PC-9 (cell line): ENCODE data around the gene CELF2. TPM values are rescaled to one million over a fixed set of nuclear protein-coding genes. Genes with fewer than 3 reads are reported as not detected.

Experiments used
- BruUV-seq: library from RNA; stranded (reverse); fragments of 400-500 nt; replicated peaks from 2 replicates; lab custom pipeline; 2021; lab: Mats Ljungman, UMichigan
- CTCF ChIA-PET: fragments of 300-600 bp; sonication (Branson Sonifier 250); formaldehyde crosslinking; loops from one replicate; lab custom pipeline; 2022; ENCODE audit warnings: antibody characterized with exemption; lab: Charles Lee
- POLR2A ChIA-PET: fragments of 300-600 bp; sonication (Branson Sonifier 250); formaldehyde crosslinking; loops from one replicate; lab custom pipeline; 2022; ENCODE audit warnings: antibody characterized with exemption; ENCODE audit not compliant: unreplicated experiment; lab: Charles Lee
- DNase-seq, 2 experiments: peaks; one replicate each; pipeline versions ENCODE4 v3.0.0 to v3.0.0-alpha.2; 2015 to 2022; ENCODE audit warnings: mixed read lengths in 1 of 2
- H2AFZ ChIP-seq: fragments of 200-600 bp; sonication (generic); 2 replicates; pipeline ENCODE4 v1.8.1; 2017; ENCODE audit warnings: antibody characterized with exemption
- H3F3A ChIP-seq: fragments of 200-600 bp; sonication (generic); 2 replicates; pipeline ENCODE4 v1.8.1; 2017; ENCODE audit warnings: antibody characterized with exemption, mild to moderate bottlenecking, low read depth; ENCODE audit not compliant: insufficient read depth
- H3K27ac ChIP-seq: fragments of 200-600 bp; sonication (generic); 2 replicates; pipeline ENCODE4 v1.6.1; 2016; ENCODE audit warnings: mixed run types
- H3K27me3 ChIP-seq: fragments of 200-600 bp; sonication (generic); 2 replicates; pipeline ENCODE4 v1.6.1; 2016; ENCODE audit warnings: low read depth, mixed run types; ENCODE audit not compliant: insufficient read depth
- H3K36me3 ChIP-seq: fragments of 200-600 bp; sonication (generic); 2 replicates; pipeline ENCODE4 v1.6.1; 2016; ENCODE audit warnings: low read depth, mixed run types
- H3K4me1 ChIP-seq: fragments of 200-600 bp; sonication (generic); replicated peaks from 2 replicates; pipeline ENCODE4 v1.6.1; 2016; ENCODE audit warnings: mixed run types; ENCODE audit not compliant: insufficient read depth
- H3K4me2 ChIP-seq: fragments of 200-600 bp; sonication (generic); 2 replicates; pipeline ENCODE4 v1.6.1; 2017; ENCODE audit warnings: mixed run types
- H3K4me3 ChIP-seq: fragments of 200-600 bp; sonication (generic); 2 replicates; pipeline ENCODE4 v1.6.1; 2016; ENCODE audit warnings: mixed run types
- H3K79me2 ChIP-seq: fragments of 200-600 bp; sonication (generic); 2 replicates; pipeline ENCODE4 v1.6.1; 2017; ENCODE audit warnings: low read depth, mixed run types
- H3K9me2 ChIP-seq: fragments of 200-600 bp; sonication (generic); 2 replicates; pipeline ENCODE4 v1.8.1; 2017; ENCODE audit warnings: mild to moderate bottlenecking; ENCODE audit not compliant: insufficient read depth
- H3K9me3 ChIP-seq: fragments of 200-600 bp; sonication (generic); 2 replicates; pipeline ENCODE4 v1.8.1; 2016; ENCODE audit warnings: low read depth; ENCODE audit not compliant: insufficient read depth
- H4K20me1 ChIP-seq: fragments of 200-600 bp; sonication (generic); 2 replicates; pipeline ENCODE4 v1.8.1; 2017; ENCODE audit not compliant: insufficient read depth
- EZH2 ChIP-seq: fragments of 200-600 bp; sonication (generic); IDR thresholded peaks from 2 replicates; pipeline ENCODE4 v1.8.0; 2017; ENCODE audit warnings: antibody characterized with exemption, low read depth
- intact Hi-C: fragments of 100-400 bp; cut with micrococcal nuclease; formaldehyde crosslinking; loops from one replicate; pipeline ENCODE4 v1.10.0; 2022; ENCODE audit not compliant: unreplicated experiment
- total RNA-seq: library from RNA; stranded (reverse); gene quantifications from 2 replicates; pipeline ENCODE4 v1.2.3, GENCODE V29; 2021
- TF ChIP-seq, protein P1 (sequence below): fragments of 200-600 bp; sonication (generic); conservative IDR thresholded peaks from 2 replicates; pipeline ENCODE4 v1.6.1; 2017; ENCODE audit warnings: mixed run types, antibody characterized with exemption, mild to moderate bottlenecking, moderate library complexity

Gene CELF2
- total RNA-seq, 1 experiment from 2014 or later: not detected

DNA sequence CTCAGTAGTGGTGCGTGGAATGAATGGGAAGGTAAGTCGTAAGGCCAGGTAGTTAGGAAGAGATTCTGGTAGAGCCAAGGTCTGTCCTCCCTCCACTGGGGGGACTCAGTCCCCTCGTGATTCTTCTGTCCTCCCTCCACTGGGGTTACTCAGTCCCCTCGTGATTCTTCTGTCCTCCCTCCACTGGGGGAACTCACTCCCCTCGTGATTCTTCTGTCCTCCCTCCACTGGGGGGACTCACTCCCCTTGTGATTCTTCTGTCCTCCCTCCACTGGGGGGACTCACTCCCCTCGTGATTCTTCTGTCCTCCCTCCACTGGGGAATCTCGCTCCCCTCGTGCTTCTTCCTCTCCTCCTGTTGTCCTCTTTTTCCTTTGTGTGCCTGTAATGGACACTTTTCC is 125.1 kb downstream of the CELF2 start:
- Histone ChIP-seq H4K20me1 (no peaks in the 10 kb centered on the region), H3K79me2 (no peaks in the 10 kb centered on the region), H3K4me3 (no peak overlapping the region), H3F3A (no peaks in the 10 kb centered on the region), H2AFZ (no peak overlapping the region), H3K9me3 (no peaks in the 10 kb centered on the region), H3K9me2 (no peaks in the 10 kb centered on the region), H3K27ac (no peak overlapping the region), H3K36me3 (no peaks in the 10 kb centered on the region), H3K4me2 (no peak overlapping the region), H3K27me3 (peaks cover 35% of the 10 kb centered on the region; the same call in 1 of the 2 replicates), H3K4me1 (no peaks in the 10 kb centered on the region)
- no TSS peak for BruUV-seq
- no peak for DNase-seq
- ChIA-PET CTCF (no interaction called here), POLR2A (no interaction called here)
- no peak for TF ChIP-seq EZH2
- TF ChIP-seq, protein P1, sequence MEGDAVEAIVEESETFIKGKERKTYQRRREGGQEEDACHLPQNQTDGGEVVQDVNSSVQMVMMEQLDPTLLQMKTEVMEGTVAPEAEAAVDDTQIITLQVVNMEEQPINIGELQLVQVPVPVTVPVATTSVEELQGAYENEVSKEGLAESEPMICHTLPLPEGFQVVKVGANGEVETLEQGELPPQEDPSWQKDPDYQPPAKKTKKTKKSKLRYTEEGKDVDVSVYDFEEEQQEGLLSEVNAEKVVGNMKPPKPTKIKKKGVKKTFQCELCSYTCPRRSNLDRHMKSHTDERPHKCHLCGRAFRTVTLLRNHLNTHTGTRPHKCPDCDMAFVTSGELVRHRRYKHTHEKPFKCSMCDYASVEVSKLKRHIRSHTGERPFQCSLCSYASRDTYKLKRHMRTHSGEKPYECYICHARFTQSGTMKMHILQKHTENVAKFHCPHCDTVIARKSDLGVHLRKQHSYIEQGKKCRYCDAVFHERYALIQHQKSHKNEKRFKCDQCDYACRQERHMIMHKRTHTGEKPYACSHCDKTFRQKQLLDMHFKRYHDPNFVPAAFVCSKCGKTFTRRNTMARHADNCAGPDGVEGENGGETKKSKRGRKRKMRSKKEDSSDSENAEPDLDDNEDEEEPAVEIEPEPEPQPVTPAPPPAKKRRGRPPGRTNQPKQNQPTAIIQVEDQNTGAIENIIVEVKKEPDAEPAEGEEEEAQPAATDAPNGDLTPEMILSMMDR: no peak
- intact Hi-C loops: no loop called here

DNA sequence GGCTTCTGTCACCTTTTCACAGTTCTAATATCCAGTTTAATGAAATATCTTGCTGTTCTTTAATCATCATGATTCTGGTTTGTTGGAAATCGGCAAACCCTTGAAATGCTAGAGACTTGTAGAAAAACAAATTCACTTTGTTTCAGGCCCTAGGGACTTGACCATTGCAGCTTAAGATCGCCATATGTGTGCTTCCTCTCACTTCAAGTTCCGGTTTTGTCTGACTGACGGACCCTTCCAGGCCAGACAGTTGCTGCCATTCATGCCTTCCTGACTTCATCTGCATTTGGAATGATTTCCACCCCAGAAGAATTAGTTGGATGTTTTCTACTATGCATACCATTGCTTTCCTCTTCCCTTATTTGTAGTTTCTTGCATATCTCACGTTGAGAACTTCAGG is 125.6 kb downstream of the CELF2 start:
- Histone ChIP-seq H3K9me3 (no peaks in the 10 kb centered on the region), H4K20me1 (no peaks in the 10 kb centered on the region), H3F3A (no peaks in the 10 kb centered on the region), H3K9me2 (no peaks in the 10 kb centered on the region), H3K4me2 (no peak overlapping the region), H2AFZ (no peak overlapping the region), H3K4me3 (no peak overlapping the region), H3K79me2 (no peaks in the 10 kb centered on the region), H3K27me3 (peaks cover 38% of the 10 kb centered on the region), H3K27ac (no peak overlapping the region), H3K36me3 (no peaks in the 10 kb centered on the region), H3K4me1 (no peaks in the 10 kb centered on the region)
- TF ChIP-seq EZH2: no peak
- TF ChIP-seq, protein P1: no peak
- no peak for DNase-seq
- intact Hi-C loops: no loop called here
- no TSS peak for BruUV-seq
- POLR2A ChIA-PET: no interaction called here
- CTCF ChIA-PET: no interaction called here

DNA sequence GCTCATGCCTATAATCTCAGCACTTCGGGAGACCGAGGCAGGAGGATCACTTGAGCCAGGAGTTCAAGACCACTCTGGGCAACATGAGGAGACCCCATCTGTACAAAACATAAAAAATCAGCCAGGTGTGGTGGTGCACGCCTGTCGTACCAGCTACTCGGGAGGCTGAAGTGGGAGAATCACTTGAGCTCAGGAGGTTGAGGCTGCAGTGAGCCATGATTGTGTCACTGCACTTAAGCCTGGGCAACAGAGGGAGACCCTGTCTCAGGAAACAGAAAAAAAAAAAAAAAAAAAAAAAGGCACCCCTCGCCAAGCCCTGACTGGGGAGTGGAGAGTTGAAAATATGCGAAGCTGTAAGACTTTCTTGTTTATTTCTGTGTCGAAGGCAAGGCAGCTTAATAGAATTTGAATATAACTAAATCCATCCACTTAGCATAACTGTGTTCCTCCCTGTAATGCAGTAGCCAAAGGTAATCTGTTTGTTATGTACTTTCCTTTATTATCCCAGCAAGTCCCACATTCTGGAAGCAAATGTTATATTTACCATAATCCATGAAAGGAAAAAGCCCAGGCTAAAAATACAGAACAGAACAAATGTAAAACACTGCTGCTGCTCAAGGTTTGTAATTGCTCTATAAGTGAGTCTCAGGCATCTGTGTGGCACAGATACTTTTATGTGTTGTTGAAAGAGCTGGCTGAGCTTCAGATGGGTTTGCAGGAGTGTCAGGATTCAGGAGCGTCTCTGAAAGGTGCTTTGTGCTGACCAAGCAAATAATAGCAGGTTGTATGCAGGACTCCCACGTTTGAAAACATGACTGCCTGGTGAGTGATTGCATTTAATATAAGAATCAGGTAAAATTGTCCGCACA is 127.2 kb downstream of the CELF2 start:
- BruUV-seq: no TSS peak
- H3F3A ChIP-seq: no peaks in the 10 kb centered on the region
- no peak for DNase-seq
- no peak overlapping the region for H3K4me2 ChIP-seq
- no peaks in the 10 kb centered on the region for H3K4me1 ChIP-seq
- H2AFZ ChIP-seq: no peak overlapping the region
- H3K4me3 ChIP-seq: no peak overlapping the region
- POLR2A ChIA-PET: no interaction called here
- intact Hi-C loops: no loop called here
- no peak overlapping the region for H3K27ac ChIP-seq
- H4K20me1 ChIP-seq: no peaks in the 10 kb centered on the region
- H3K9me3 ChIP-seq: no peaks in the 10 kb centered on the region
- no peaks in the 10 kb centered on the region for H3K79me2 ChIP-seq
- H3K9me2 ChIP-seq: no peaks in the 10 kb centered on the region
- CTCF ChIA-PET: interaction anchor here (0.6 kb wide), 1 partner anchor 1179 kb away, joined by 9 read pairs; no protein-coding TSS in a partner anchor
- H3K36me3 ChIP-seq: no peaks in the 10 kb centered on the region
- peaks cover 53% of the 10 kb centered on the region for H3K27me3 ChIP-seq
- TF ChIP-seq, protein P1: no peak
- TF ChIP-seq EZH2: no peak
